B cell (primary cell): ENCODE results near the gene PLBD2. TPM values are rescaled to one million over a fixed set of nuclear protein-coding genes. Genes with fewer than 3 reads are reported as not detected.

Experiments
- ATAC-seq: fragments of 200-7000 bp; cut with Tn5 transposase; one replicate; pipeline ENCODE4 v1.10.0; 2021; ENCODE audit warnings: low read depth, mild to moderate bottlenecking, moderate number of reproducible peaks, moderate library complexity
- CTCF ChIA-PET: fragments of 350-600 bp; sonication (Branson Sonifier 250); formaldehyde crosslinking; loops from one replicate; lab custom pipeline; 2021; ENCODE audit warnings: antibody characterized with exemption, inconsistent platforms; lab: Charles Lee
- POLR2A ChIA-PET: fragments of 350-600 bp; sonication (Branson Sonifier 250); formaldehyde crosslinking; loops from one replicate; lab custom pipeline; 2021; ENCODE audit warnings: antibody characterized with exemption; lab: Charles Lee
- DNase-seq: peaks from one replicate; pipeline ENCODE4 v3.0.0; 2013
- H2AFZ ChIP-seq: 2 replicates; pipeline ENCODE4 v1.6.1; 2012; ENCODE audit warnings: mild to moderate bottlenecking, low read depth, low read length; ENCODE audit not compliant: insufficient read depth, poor library complexity, severe bottlenecking
- H3K27ac ChIP-seq, 2 donors: 1 replicate in 1 of 2; 2 replicates in 1 of 2; pipeline ENCODE4 v1.5.1; 2012 to 2013; ENCODE audit warnings: low read length in 2 of 2, mild to moderate bottlenecking in 2 of 2, moderate library complexity in 1 of 2
- H3K27me3 ChIP-seq, 4 experiments: fragments of 200-600 bp in 1 of 4; sonication (generic) in 1 of 4; replicated peaks in 1 of 4; 1 replicate in 2 of 4; 2 replicates in 2 of 4; pipeline versions ENCODE4 v1.6.1 to v1.7.0; 2013 to 2016; ENCODE audit warnings: low read length in 3 of 4, mild to moderate bottlenecking in 2 of 4, mixed read lengths in 1 of 4, moderate library complexity in 1 of 4; ENCODE audit not compliant: insufficient read depth in 4 of 4, control insufficient read depth in 3 of 4; ENCODE audit errors: control extremely low read depth in 1 of 4
- H3K36me3 ChIP-seq, 2 experiments: replicated peaks in 1 of 2; 1 replicate in 1 of 2; 2 replicates in 1 of 2; pipeline versions ENCODE4 v1.6.1 to v1.7.1; 2013; ENCODE audit warnings: low read length in 1 of 2; ENCODE audit not compliant: insufficient read depth in 2 of 2, control insufficient read depth in 1 of 2; ENCODE audit errors: control extremely low read depth in 1 of 2, extremely low read depth in 1 of 2
- H3K4me1 ChIP-seq, 2 donors: fragments of 200-600 bp in 1 of 2; sonication (generic) in 1 of 2; 1 replicate in 1 of 2; 2 replicates in 1 of 2; pipeline versions ENCODE4 v1.5.1 to v1.6.1; 2013 to 2017; ENCODE audit warnings: low read length in 2 of 2; ENCODE audit not compliant: control insufficient read depth in 2 of 2, insufficient read depth in 2 of 2
- H3K4me2 ChIP-seq: replicated peaks from 2 replicates; pipeline ENCODE3; 2012; ENCODE audit warnings: mild to moderate bottlenecking, low read depth, low read length; ENCODE audit not compliant: poor library complexity, severe bottlenecking
- H3K4me3 ChIP-seq, 5 experiments: fragments of 200-600 bp in 1 of 5; sonication (generic) in 1 of 5; 1 replicate in 3 of 5; 2 replicates in 2 of 5; pipeline versions ENCODE4 v1.5.1 to v1.7.0; 2011 to 2016; ENCODE audit warnings: low read length in 4 of 5, mild to moderate bottlenecking in 4 of 5, low read depth in 2 of 5, control low read depth in 1 of 5, moderate library complexity in 1 of 5; ENCODE audit not compliant: insufficient read depth in 1 of 5; ENCODE audit errors: control extremely low read depth in 1 of 5, extremely low read depth in 1 of 5
- H3K79me2 ChIP-seq: fragments of 200-600 bp; sonication (generic); one replicate; pipeline ENCODE4 v1.6.0; 2016; ENCODE audit warnings: low read length; ENCODE audit not compliant: control insufficient read depth, insufficient read depth
- H3K9ac ChIP-seq: fragments of 200-600 bp; sonication (generic); 2 replicates; pipeline ENCODE4 v1.6.1; 2017; ENCODE audit warnings: mild to moderate bottlenecking, low read length, moderate library complexity
- H3K9me3 ChIP-seq, 3 donors: one replicate each; pipeline versions ENCODE4 v1.6.1 to v1.7.1; 2013; ENCODE audit warnings: low read length in 2 of 3; ENCODE audit not compliant: control insufficient read depth in 2 of 3, insufficient read depth in 1 of 3; ENCODE audit errors: control extremely low read depth in 1 of 3
- H4K20me1 ChIP-seq: 2 replicates; pipeline ENCODE4 v1.6.0; 2012; ENCODE audit warnings: mild to moderate bottlenecking, low read length; ENCODE audit not compliant: insufficient read depth, control insufficient read depth, poor library complexity, severe bottlenecking
- H3K27ac Mint-ChIP-seq: one replicate; pipeline ENCODE4 v1.8.0; 2021; ENCODE audit warnings: mixed read lengths
- H3K27me3 Mint-ChIP-seq: one replicate; pipeline ENCODE4 v1.8.0; 2021; ENCODE audit warnings: mixed read lengths
- H3K4me1 Mint-ChIP-seq: one replicate; pipeline ENCODE4 v1.8.0; 2021; ENCODE audit warnings: mixed read lengths
- H3K4me3 Mint-ChIP-seq: one replicate; pipeline ENCODE4 v1.8.0; 2021; ENCODE audit warnings: mixed read lengths
- H3K9me3 Mint-ChIP-seq: one replicate; pipeline ENCODE4 v1.8.0; 2022; ENCODE audit warnings: mixed read lengths; ENCODE audit not compliant: insufficient read depth
- CTCF ChIP-seq: fragments of 200-600 bp; IDR thresholded peaks from one replicate; pipeline ENCODE4 v1.8.0; 2022; ENCODE audit warnings: antibody characterized with exemption, mild to moderate bottlenecking
- EZH2 ChIP-seq: IDR thresholded peaks from 2 replicates; pipeline ENCODE4 v1.6.1; 2012; ENCODE audit warnings: borderline replicate concordance, low read depth, mild to moderate bottlenecking, moderate library complexity, low read length; ENCODE audit not compliant: insufficient read depth, poor library complexity, severe bottlenecking
- WGBS: methylation state at CpG from one replicate; pipeline ENCODE4 v1.1.5; 2013; ENCODE audit warnings: missing lambda C conversion rate; ENCODE audit not compliant: insufficient coverage; 5-methylcytosine and 5-hydroxymethylcytosine counted together
- intact Hi-C: fragments of 100-400 bp; cut with micrococcal nuclease; formaldehyde crosslinking; loops from one replicate; pipeline ENCODE4 v1.10.0; 2022
- polyA plus RNA-seq: library from polyadenylated mRNA; depleted of rRNA; stranded (reverse); fragments of >200 nt; gene quantifications from 2 replicates; pipeline ENCODE4 v1.2.3, GENCODE V29; 2012
- total RNA-seq, 2 donors: library from RNA; stranded (reverse); fragments of 120-200 nt in 1 of 2; gene quantifications; 1 replicate in 1 of 2; 2 replicates in 1 of 2; pipeline versions ENCODE4 v1.2.3 to v1.2.4, GENCODE V29; 2013 to 2022

PLBD2 gene
- total and polyA plus RNA-seq, 2 donors (not counting 1 experiment from before 2014, with no cell fraction given), result 2.9 to 11.6 TPM

GRCh38 chr12:113386866-113387566 is 28.6 kb downstream of the PLBD2 start:
- Mint-ChIP-seq H3K4me3 (no peak overlapping the region), H3K4me1 (no peaks in the 10 kb centered on the region), H3K9me3 (no peaks in the 10 kb centered on the region), H3K27ac (no peak overlapping the region), H3K27me3 (no peaks in the 10 kb centered on the region)
- no peak overlapping the region for H3K4me3 ChIP-seq
- DNase-seq (no peak), ATAC-seq (no peak)
- no peak for TF ChIP-seq EZH2
- no peak for TF ChIP-seq CTCF
- no peaks in the 10 kb centered on the region for H3K4me1 ChIP-seq
- H3K27ac ChIP-seq, result no peak overlapping the region
- no peak overlapping the region for H2AFZ ChIP-seq
- ChIA-PET CTCF (no interaction called here), POLR2A (no interaction called here)
- H4K20me1 ChIP-seq, result no peaks in the 10 kb centered on the region
- no peaks in the 10 kb centered on the region for H3K79me2 ChIP-seq
- H3K9ac ChIP-seq, result no peak overlapping the region
- WGBS, result 95% methylated on average over 10 of the region's 12 CpGs
- intact Hi-C loops, result no loop called here
- H3K4me2 ChIP-seq, result no peak overlapping the region
- peaks cover 0 to 9% of the 10 kb centered on the region in 2 experiments for H3K36me3 ChIP-seq
- no peaks in the 10 kb centered on the region for H3K9me3 ChIP-seq
- no peaks in the 10 kb centered on the region for H3K27me3 ChIP-seq

GRCh38 chr12:113387631-113388030 is 29.2 kb downstream of the PLBD2 start:
- no peak overlapping the region for H3K4me2 ChIP-seq
- intact Hi-C loops, result no loop called here
- H3K4me1 ChIP-seq, result no peaks in the 10 kb centered on the region
- peaks cover 0 to 9% of the 10 kb centered on the region in 2 experiments for H3K36me3 ChIP-seq
- no peak overlapping the region for H2AFZ ChIP-seq
- no peak for DNase-seq
- no peaks in the 10 kb centered on the region for H4K20me1 ChIP-seq
- no peak overlapping the region for H3K27ac ChIP-seq
- CTCF ChIA-PET, result no interaction called here
- H3K4me3 ChIP-seq, result no peak overlapping the region
- H3K27me3 ChIP-seq, result no peaks in the 10 kb centered on the region
- no peak for TF ChIP-seq CTCF
- no peak for TF ChIP-seq EZH2
- Mint-ChIP-seq H3K4me3 (no peak overlapping the region), H3K27ac (no peak overlapping the region), H3K4me1 (no peaks in the 10 kb centered on the region), H3K9me3 (no peaks in the 10 kb centered on the region), H3K27me3 (no peaks in the 10 kb centered on the region)
- no peak overlapping the region for H3K9ac ChIP-seq
- H3K79me2 ChIP-seq, result no peaks in the 10 kb centered on the region
- no peak for ATAC-seq
- no peaks in the 10 kb centered on the region for H3K9me3 ChIP-seq
- POLR2A ChIA-PET, result no interaction called here
- 96% methylated on average over 8 of the region's 11 CpGs for WGBS
